Gastroesophageal sphincter (tissue), 4 donors: Measurements from ENCODE around the gene BMP7. TPM values are rescaled to one million over a fixed set of nuclear protein-coding genes. Genes with fewer than 3 reads are reported as not detected.

Experiments used
- ATAC-seq: fragments of 150-250 bp; one replicate; pipeline ENCODE4 v1.9.1; 2016; ENCODE audit warnings: mild to moderate bottlenecking, moderate library complexity
- H3K27ac ChIP-seq, 4 donors: fragments of 200-600 bp; sonication (generic) in 3 of 4; 1 replicate in 3 of 4; 2 replicates in 1 of 4; pipeline ENCODE4 v1.5.1; 2016 to 2019
- H3K27me3 ChIP-seq: fragments of 200-600 bp; sonication (generic); one replicate; pipeline ENCODE4 v1.5.1; 2019
- H3K36me3 ChIP-seq, 2 donors: fragments of 200-600 bp; sonication (generic); one replicate each; pipeline ENCODE4 v1.5.1; 2019; ENCODE audit warnings: control low read depth in 1 of 2
- H3K4me1 ChIP-seq, 3 donors: fragments of 200-600 bp; sonication (generic); 1 replicate in 2 of 3; 2 replicates in 1 of 3; pipeline ENCODE4 v1.5.1; 2016 to 2019; ENCODE audit warnings: control low read depth in 2 of 3
- H3K4me3 ChIP-seq, 2 donors: fragments of 200-600 bp; sonication (generic); one replicate each; pipeline ENCODE4 v1.5.1; 2019; ENCODE audit warnings: mild to moderate bottlenecking in 1 of 2, moderate library complexity in 1 of 2
- H3K9me3 ChIP-seq, 3 donors: fragments of 200-600 bp; sonication (generic); one replicate each; pipeline ENCODE4 v1.5.1; 2017 to 2019; ENCODE audit warnings: control low read depth in 2 of 3
- EP300 ChIP-seq: sonication (generic); formaldehyde crosslinking; IDR thresholded peaks from one replicate; pipeline ENCODE4 v1.6.1; 2017; ENCODE audit warnings: antibody characterized with exemption, mild to moderate bottlenecking
- POLR2A ChIP-seq, 2 donors: fragments of 450-650 bp; IDR thresholded peaks; one replicate each; pipeline ENCODE4 v1.6.1; 2017; ENCODE audit warnings: antibody characterized with exemption in 2 of 2, mild to moderate bottlenecking in 2 of 2, moderate library complexity in 1 of 2
- POLR2AphosphoS5 ChIP-seq: sonication (generic); formaldehyde crosslinking; IDR thresholded peaks from one replicate; pipeline ENCODE4 v1.6.1; 2017; ENCODE audit warnings: antibody characterized with exemption
- WGBS, 2 donors: methylation state at CpG; one replicate each; pipeline ENCODE4 v1.1.5; 2018; ENCODE audit warnings: low coverage in 1 of 2; 5-methylcytosine and 5-hydroxymethylcytosine counted together
- total RNA-seq, 4 donors: library from RNA; depleted of rRNA; stranded (reverse); fragments of >200 nt; gene quantifications; one replicate each; pipeline ENCODE4 v1.1.0, GENCODE V29; 2016
- TF ChIP-seq, protein P1 (sequence below), 4 experiments: fragments of 200-600 bp in 2 of 4; fragments of 450-650 bp in 2 of 4; sonication (generic) in 1 of 4; IDR thresholded peaks; one replicate each; pipeline ENCODE4 v1.5.1; 2017 to 2019; ENCODE audit warnings: antibody characterized with exemption in 4 of 4, mild to moderate bottlenecking in 2 of 4, moderate library complexity in 2 of 4

The BMP7 gene
- total RNA-seq, 4 donors from 2014 or later = 0.16 to 10.8 (median 5.0) TPM

- H3K27ac ChIP-seq = no peak overlapping the region
- H3K9me3 ChIP-seq = peaks cover 0 to 6% (median 0%) of the 10 kb centered on the region in 3 donors
- H3K4me1 ChIP-seq = no peaks in the 10 kb centered on the region
- H3K36me3 ChIP-seq = no peaks in the 10 kb centered on the region
- no peak for ATAC-seq
- H3K27me3 ChIP-seq = peaks cover 21% of the 10 kb centered on the region
- TF ChIP-seq, protein P1, sequence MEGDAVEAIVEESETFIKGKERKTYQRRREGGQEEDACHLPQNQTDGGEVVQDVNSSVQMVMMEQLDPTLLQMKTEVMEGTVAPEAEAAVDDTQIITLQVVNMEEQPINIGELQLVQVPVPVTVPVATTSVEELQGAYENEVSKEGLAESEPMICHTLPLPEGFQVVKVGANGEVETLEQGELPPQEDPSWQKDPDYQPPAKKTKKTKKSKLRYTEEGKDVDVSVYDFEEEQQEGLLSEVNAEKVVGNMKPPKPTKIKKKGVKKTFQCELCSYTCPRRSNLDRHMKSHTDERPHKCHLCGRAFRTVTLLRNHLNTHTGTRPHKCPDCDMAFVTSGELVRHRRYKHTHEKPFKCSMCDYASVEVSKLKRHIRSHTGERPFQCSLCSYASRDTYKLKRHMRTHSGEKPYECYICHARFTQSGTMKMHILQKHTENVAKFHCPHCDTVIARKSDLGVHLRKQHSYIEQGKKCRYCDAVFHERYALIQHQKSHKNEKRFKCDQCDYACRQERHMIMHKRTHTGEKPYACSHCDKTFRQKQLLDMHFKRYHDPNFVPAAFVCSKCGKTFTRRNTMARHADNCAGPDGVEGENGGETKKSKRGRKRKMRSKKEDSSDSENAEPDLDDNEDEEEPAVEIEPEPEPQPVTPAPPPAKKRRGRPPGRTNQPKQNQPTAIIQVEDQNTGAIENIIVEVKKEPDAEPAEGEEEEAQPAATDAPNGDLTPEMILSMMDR (IDR thresholded peaks at IDR 0.05) = no peak
- TF ChIP-seq POLR2A (IDR thresholded peaks at IDR 0.05) (no peak), EP300 (no peak), POLR2AphosphoS5 (no peak)
- 86 to 93% methylated on average over 8 of the region's 8 CpGs for WGBS, 2 donors
- H3K4me3 ChIP-seq = no peak overlapping the region
Measured at GRCh38 chr20:57186192-57186591, 80.2 kb downstream of the BMP7 start.

GRCh38 chr20:57185188-57185743, 81.2 kb downstream of the BMP7 start:
- WGBS, 2 donors = 81 to 90% methylated on average over 2 to 3 of the region's 3 CpGs
- Histone ChIP-seq H3K27ac (no peak overlapping the region), H3K9me3 (peaks cover 0 to 6% (median 0%) of the 10 kb centered on the region in 3 donors), H3K27me3 (peaks cover 21% of the 10 kb centered on the region), H3K4me1 (no peaks in the 10 kb centered on the region), H3K36me3 (no peaks in the 10 kb centered on the region), H3K4me3 (no peak overlapping the region)
- no peak for ATAC-seq
- TF ChIP-seq, protein P1 (IDR thresholded peaks at IDR 0.05) = no peak
- TF ChIP-seq POLR2A (IDR thresholded peaks at IDR 0.05) (no peak), EP300 (no peak), POLR2AphosphoS5 (no peak)

- no peaks in the 10 kb centered on the region for H3K36me3 ChIP-seq
- TF ChIP-seq POLR2AphosphoS5 = no peak
- TF ChIP-seq POLR2A (IDR thresholded peaks at IDR 0.05) = no peak
- TF ChIP-seq, protein P1 (IDR thresholded peaks at IDR 0.05) = no peak
- TF ChIP-seq EP300 = no peak
- peaks cover 33% of the 10 kb centered on the region for H3K27me3 ChIP-seq
- no peak for ATAC-seq
- peaks cover 0 to 6% (median 0%) of the 10 kb centered on the region in 3 donors for H3K9me3 ChIP-seq
- H3K4me1 ChIP-seq = no peaks in the 10 kb centered on the region
- 76 to 77% methylated on average over 2 of the region's 19 CpGs for WGBS, 2 donors
- H3K27ac ChIP-seq = no peak overlapping the region
- H3K4me3 ChIP-seq = no peak overlapping the region
Measured at GRCh38 chr20:57183457-57184009, 82.9 kb downstream of the BMP7 start.

DNA sequence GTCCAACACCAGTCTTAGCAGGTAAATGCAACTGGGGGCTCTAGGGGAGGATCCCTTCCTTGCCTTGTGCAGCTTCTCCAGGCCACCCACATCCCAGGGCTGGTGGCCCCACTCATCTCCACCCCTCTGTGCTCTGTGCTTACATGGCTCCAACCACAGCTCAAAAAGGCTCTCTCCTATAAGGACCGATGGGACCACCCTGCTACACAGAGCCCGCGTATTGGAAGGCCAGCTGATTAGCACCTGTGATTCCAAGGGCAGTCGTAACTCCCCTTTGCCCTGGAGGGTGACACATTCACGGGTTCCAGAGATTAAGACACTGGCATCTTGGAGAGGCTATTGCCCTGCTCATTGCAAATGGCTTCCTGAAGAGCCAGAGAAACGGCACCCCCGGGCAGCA, 84.8 kb downstream of the BMP7 start:
- TF ChIP-seq, protein P1 (IDR thresholded peaks at IDR 0.05) = no peak
- TF ChIP-seq EP300 = no peak
- no peak for TF ChIP-seq POLR2AphosphoS5
- TF ChIP-seq POLR2A (IDR thresholded peaks at IDR 0.05) = no peak
- peaks cover 0 to 6% (median 0%) of the 10 kb centered on the region in 3 donors for H3K9me3 ChIP-seq
- no peak overlapping the region for H3K4me3 ChIP-seq
- H3K4me1 ChIP-seq = no peaks in the 10 kb centered on the region
- no peak for ATAC-seq
- H3K27me3 ChIP-seq = peaks cover 40% of the 10 kb centered on the region
- WGBS, 2 donors = no CpG with 5 or more reads among the region's 7 CpGs
- H3K36me3 ChIP-seq = no peaks in the 10 kb centered on the region
- H3K27ac ChIP-seq = no peak overlapping the region

GRCh38 chr20:57180954-57181353, 85.5 kb downstream of the BMP7 start:
- H3K4me3 ChIP-seq = no peak overlapping the region
- peaks cover 44% of the 10 kb centered on the region for H3K27me3 ChIP-seq
- no peaks in the 10 kb centered on the region for H3K4me1 ChIP-seq
- ATAC-seq = no peak
- no peak overlapping the region for H3K27ac ChIP-seq
- no peaks in the 10 kb centered on the region for H3K36me3 ChIP-seq
- WGBS, 2 donors = 40 to 67% methylated on average over 2 to 3 of the region's 5 CpGs
- H3K9me3 ChIP-seq = peaks cover 0 to 6% (median 0%) of the 10 kb centered on the region in 3 donors
- TF ChIP-seq POLR2AphosphoS5 (no peak), EP300 (no peak), POLR2A (IDR thresholded peaks at IDR 0.05) (no peak)
- TF ChIP-seq, protein P1 (IDR thresholded peaks at IDR 0.05) = no peak
